ENCODE measurements around the gene GEN1.

GEN1 gene

GRCh38 chr2:17752892-17753802 is 791 bp upstream of the GEN1 start:
- no peak for DNase-seq

- no peak for DNase-seq
Measured at GRCh38 chr2:17754773-17755425, 961 bp downstream of the GEN1 start.

GRCh38 chr2:17756668-17757067 is 2.7 kb downstream of the GEN1 start:
- no peak for DNase-seq

- DNase-seq = no peak
Measured at GRCh38 chr2:17757321-17757720, 3.4 kb downstream of the GEN1 start.

GRCh38 chr2:17758118-17758517 is 4.2 kb downstream of the GEN1 start:
- no peak for DNase-seq

- no peak for DNase-seq
Measured at GRCh38 chr2:17759805-17760204, 5.9 kb downstream of the GEN1 start.

GRCh38 chr2:17762451-17762850 is 8.5 kb downstream of the GEN1 start:
- DNase-seq = no peak

- no peak for DNase-seq
Measured at GRCh38 chr2:17763641-17764333, 9.8 kb downstream of the GEN1 start.

- no peak for DNase-seq
Measured at GRCh38 chr2:17765398-17765797, 11.5 kb downstream of the GEN1 start.

- no peak for DNase-seq
Measured at GRCh38 chr2:17768894-17769293, 15.0 kb downstream of the GEN1 start.

GRCh38 chr2:17771956-17772355 is 18.0 kb downstream of the GEN1 start:
- DNase-seq = no peak

- no peak for DNase-seq
Measured at GRCh38 chr2:17772532-17772931, 18.6 kb downstream of the GEN1 start.

- DNase-seq = no peak
Measured at GRCh38 chr2:17780546-17780945, 26.6 kb downstream of the GEN1 start.

- no peak for DNase-seq
Measured at GRCh38 chr2:17781482-17781881, 27.5 kb downstream of the GEN1 start.

GRCh38 chr2:17786727-17787126 is 32.8 kb downstream of the GEN1 start:
- no peak for DNase-seq

GRCh38 chr2:17788773-17789172 is 34.8 kb downstream of the GEN1 start:
- DNase-seq = no peak

- DNase-seq = no peak
Measured at GRCh38 chr2:17790536-17790935, 36.6 kb downstream of the GEN1 start.

- no peak for DNase-seq
Measured at GRCh38 chr2:17791121-17791816, 37.3 kb downstream of the GEN1 start.

- no peak for DNase-seq
Measured at GRCh38 chr2:17791817-17792130, 37.8 kb downstream of the GEN1 start.

GRCh38 chr2:17792515-17792914 is 38.6 kb downstream of the GEN1 start:
- no peak for DNase-seq

GRCh38 chr2:17793296-17793695 is 39.4 kb downstream of the GEN1 start:
- DNase-seq = no peak

GRCh38 chr2:17793803-17794354 is 39.9 kb downstream of the GEN1 start:
- DNase-seq = no peak

GRCh38 chr2:17795309-17795708 is 41.4 kb downstream of the GEN1 start:
- no peak for DNase-seq
